Right lobe of liver (tissue), 6 donors: Measurements from ENCODE around the gene ASAP3. TPM values are rescaled to one million over a fixed set of nuclear protein-coding genes. Genes with fewer than 3 reads are reported as not detected.

ENCODE experiments used
- ATAC-seq, 4 donors: fragments of 200-7000 bp; cut with Tn5 transposase; one replicate each; pipeline ENCODE4 v1.9.1; 2020; ENCODE audit warnings: mild to moderate bottlenecking in 4 of 4, moderate library complexity in 4 of 4
- DNase-seq, 3 donors: peaks; one replicate each; pipeline ENCODE4 v3.0.0-alpha.2; 2020
- H3K27ac ChIP-seq, 3 donors: fragments of 200-600 bp; one replicate each; pipeline ENCODE4 v1.8.0; 2022
- H3K27me3 ChIP-seq, 2 donors: fragments of 200-600 bp; one replicate each; pipeline ENCODE4 v1.8.0; 2022
- H3K36me3 ChIP-seq, 4 donors: fragments of 200-600 bp; sonication (generic) in 1 of 4; one replicate each; pipeline versions ENCODE4 v1.5.1 to v1.8.0; 2017 to 2022; ENCODE audit warnings: control low read depth in 1 of 4
- H3K4me1 ChIP-seq, 4 donors: fragments of 200-600 bp; sonication (generic) in 1 of 4; one replicate each; pipeline versions ENCODE4 v1.5.1 to v1.8.0; 2017 to 2022; ENCODE audit warnings: control low read depth in 1 of 4
- H3K4me3 ChIP-seq, 3 donors: fragments of 200-600 bp; one replicate each; pipeline ENCODE4 v1.8.0; 2022
- H3K9me3 ChIP-seq, 4 donors: fragments of 200-600 bp; sonication (generic) in 1 of 4; one replicate each; pipeline versions ENCODE4 v1.5.1 to v1.8.0; 2017 to 2022; ENCODE audit warnings: control low read depth in 1 of 4
- CTCF ChIP-seq, 4 donors: fragments of 200-600 bp in 3 of 4; fragments of 450-650 bp in 1 of 4; IDR thresholded peaks; one replicate each; pipeline versions ENCODE4 v1.5.1 to v1.8.0; 2016 to 2022; ENCODE audit warnings: antibody characterized with exemption in 4 of 4, mild to moderate bottlenecking in 2 of 4
- POLR2A ChIP-seq: fragments of 450-650 bp; IDR thresholded peaks from one replicate; pipeline ENCODE4 v1.6.1; 2017; ENCODE audit warnings: antibody characterized with exemption, mild to moderate bottlenecking
- WGBS: methylation state at CpG from one replicate; pipeline ENCODE4 v1.1.6; 2018; ENCODE audit warnings: low coverage, low lambda C conversion rate; ENCODE audit not compliant: insufficient coverage; ENCODE audit errors: missing lambda C conversion rate; 5-methylcytosine and 5-hydroxymethylcytosine counted together
- intact Hi-C, 2 donors: fragments of 100-400 bp; cut with DNase I; formaldehyde crosslinking; loops; one replicate each; pipeline versions ENCODE4 v1.11.2 to v1.14.1; 2022
- total RNA-seq, 6 experiments: library from RNA; depleted of rRNA in 2 of 6; stranded (reverse); fragments of >200 nt in 2 of 6; fragmentation: NEBNext Ultra II Directional in 3 of 6; extraction: Animal tissue kit (Norgen Biotek cat#: 25700) in 3 of 6; gene quantifications; one replicate each; pipeline versions ENCODE4 v1.1.0 to v1.2.4, GENCODE V29; 2016 to 2023
- donor health status: DM: no; HTN: yes; CAD: no.
- donor health status: DM: no; HTN: no; CAD: no.
- donor health status: DM: no; HTN: no; CAD: no.
- donor health status: DM: no; HTN: yes; CAD: no.
- donor health status: DM: no; HTN: yes; CAD: no.

The ASAP3 gene
- total RNA-seq, 6 experiments from 2014 or later, result 12.3 to 22.1 (median 16.6) TPM

- H3K4me1 ChIP-seq, result peaks cover 0 to 84% (median 39%) of the 10 kb centered on the region in 4 donors
- ATAC-seq, result no peak
- intact Hi-C loops, result no loop called here
Observed at GRCh38 chr1:23475641-23476040, 8.3 kb downstream of the ASAP3 start.

GRCh38 chr1:23475134-23475628, 8.8 kb downstream of the ASAP3 start:
- H3K27me3 ChIP-seq, result no peaks in the 10 kb centered on the region
- intact Hi-C loops, result no loop called here
- DNase-seq (peak in 2 of 3 donors; percentile 66 to 68), ATAC-seq (peak in 3 of 4 donors; percentile 8 to 19 (median 10))
- no peaks in the 10 kb centered on the region for H3K9me3 ChIP-seq
- no peak overlapping the region for H3K4me3 ChIP-seq
- peaks cover 0 to 87% (median 41%) of the 10 kb centered on the region in 4 donors for H3K4me1 ChIP-seq
- peak overlapping the region in 2 of 3 donors; percentile 9 to 89 for H3K27ac ChIP-seq
- 48% methylated on average over 6 of the region's 6 CpGs for WGBS
- no peaks in the 10 kb centered on the region for H3K36me3 ChIP-seq
- no peak for TF ChIP-seq CTCF (IDR thresholded peaks at IDR 0.05)
- TF ChIP-seq POLR2A, result no peak

More at GRCh38 chr1:23475641-23476040, 8.3 kb downstream of the ASAP3 start:
- Histone ChIP-seq H3K9me3 (no peaks in the 10 kb centered on the region), H3K4me3 (no peak overlapping the region), H3K36me3 (no peaks in the 10 kb centered on the region), H3K27ac (peak overlapping the region in 2 of 3 donors; percentile 9 to 89), H3K27me3 (no peaks in the 10 kb centered on the region)
- WGBS, result 59% methylated on average over 3 of the region's 3 CpGs
- TF ChIP-seq CTCF (IDR thresholded peaks at IDR 0.05), result no peak
- no peak for DNase-seq

- ATAC-seq (peak; percentile 7 to 43 (median 14)), DNase-seq (no peak)
- Histone ChIP-seq H3K36me3 (no peaks in the 10 kb centered on the region), H3K27me3 (no peaks in the 10 kb centered on the region), H3K27ac (peak overlapping the region; percentile 72 to 89 (median 72)), H3K9me3 (no peaks in the 10 kb centered on the region), H3K4me1 (peaks cover 0 to 68% (median 34%) of the 10 kb centered on the region in 4 donors), H3K4me3 (no peak overlapping the region)
- TF ChIP-seq CTCF (IDR thresholded peaks at IDR 0.05) (no peak), POLR2A (no peak)
- intact Hi-C loops, result no loop called here
- WGBS, result 25% methylated on average over 1 of the region's 6 CpGs
Observed at GRCh38 chr1:23473037-23473800, 10.8 kb downstream of the ASAP3 start.

GRCh38 chr1:23472351-23473036, 11.5 kb downstream of the ASAP3 start:
- Histone ChIP-seq H3K27me3 (no peaks in the 10 kb centered on the region), H3K4me1 (peaks cover 0 to 61% (median 31%) of the 10 kb centered on the region in 4 donors), H3K4me3 (no peak overlapping the region), H3K9me3 (no peaks in the 10 kb centered on the region), H3K36me3 (no peaks in the 10 kb centered on the region), H3K27ac (peak overlapping the region; percentile 72 to 89 (median 72))
- ATAC-seq, result peak; percentile 56 to 72 (median 66)
- WGBS, result 37% methylated on average over 4 of the region's 5 CpGs
- intact Hi-C loops, result no loop called here
- TF ChIP-seq POLR2A, result no peak
- no peak for TF ChIP-seq CTCF (IDR thresholded peaks at IDR 0.05)
- DNase-seq, result no peak
